AG04450 (cell line): ENCODE measurements around the gene NFIX. TPM values are rescaled to one million over a fixed set of nuclear protein-coding genes. Genes with fewer than 3 reads are reported as not detected.

ENCODE experiments used
- CTCF ChIA-PET: fragments of 300-600, 350-600 bp; formaldehyde crosslinking; extraction: SDS; loops from one replicate; lab custom pipeline; 2022; ENCODE audit warnings: antibody characterized with exemption, inconsistent platforms; lab: Charles Lee
- POLR2A ChIA-PET: fragments of 350-600 bp; formaldehyde crosslinking; extraction: SDS; loops from one replicate; lab custom pipeline; 2021; ENCODE audit warnings: antibody characterized with exemption, inconsistent platforms; lab: Yijun Ruan, JAX
- DNase-seq: peaks from one replicate; pipeline ENCODE4 v3.0.0-alpha.2; 2011; ENCODE audit warnings: low read depth, low spot score
- H3K27ac ChIP-seq: one replicate; pipeline ENCODE4 v1.5.1; 2012; ENCODE audit warnings: low read depth, low read length, control low read depth
- H3K27me3 ChIP-seq: one replicate; pipeline ENCODE4 v1.6.0; 2012; ENCODE audit warnings: low read length; ENCODE audit not compliant: control insufficient read depth, insufficient read depth
- H3K4me3 ChIP-seq: 2 replicates; pipeline ENCODE4 v1.5.1; 2011; ENCODE audit warnings: mild to moderate bottlenecking, low read depth, low read length, control low read depth
- H3K9me3 ChIP-seq: 2 replicates; pipeline ENCODE4 v1.5.1; 2012; ENCODE audit warnings: low read length; ENCODE audit not compliant: control insufficient read depth, insufficient read depth
- CTCF ChIP-seq: IDR thresholded peaks from 2 replicates; pipeline ENCODE4 v1.5.1; 2011; ENCODE audit warnings: low read depth, low read length, control low read depth, inconsistent platforms
- polyA plus RNA-seq: library from polyadenylated mRNA; depleted of rRNA; stranded (reverse); fragments of >200 nt; gene quantifications from 2 replicates; pipeline ENCODE4 v1.2.3, GENCODE V29; 2011

Gene NFIX
- polyA plus RNA-seq, 1 experiment: 15.1 TPM

- TF ChIP-seq CTCF: no peak
- Histone ChIP-seq H3K27me3 (no peaks in the 10 kb centered on the region), H3K27ac (no peak overlapping the region), H3K9me3 (no peaks in the 10 kb centered on the region), H3K4me3 (no peak overlapping the region)
- CTCF ChIA-PET: interaction anchor here (0.6 to 1.5 kb wide), 3 partner anchors 31 to 1144 kb away, joined by 3 to 4 read pairs (median 4); no protein-coding TSS in a partner anchor
- POLR2A ChIA-PET: interaction anchor here (0.5 to 0.9 kb wide), 2 partner anchors 11 to 55 kb away, joined by 4 read pairs; no protein-coding TSS in a partner anchor
- no peak for DNase-seq
These were observed 7.8 kb downstream of the NFIX start for GRCh38 chr19:13003081-13003480.

- Histone ChIP-seq H3K9me3 (no peaks in the 10 kb centered on the region), H3K27me3 (no peaks in the 10 kb centered on the region), H3K27ac (no peak overlapping the region), H3K4me3 (no peak overlapping the region)
- CTCF ChIA-PET: interaction anchor here (1.8 to 2.5 kb wide), 2 partner anchors 30 to 57 kb away, joined by 4 to 12 read pairs; no protein-coding TSS in a partner anchor
- DNase-seq: no peak
- POLR2A ChIA-PET: interaction anchor here (0.5 kb wide), 1 partner anchor 769 kb away, joined by 4 read pairs; no protein-coding TSS in a partner anchor
- no peak for TF ChIP-seq CTCF
These were observed 9.0 kb downstream of the NFIX start for GRCh38 chr19:13004273-13004672.

- TF ChIP-seq CTCF: no peak
- H3K9me3 ChIP-seq: peaks cover 2% of the 10 kb centered on the region; the same call in 1 of the 2 replicates
- ChIA-PET CTCF (interaction anchor here (1.0 to 2.5 kb wide), 3 partner anchors 13 to 56 kb away, joined by 3 to 12 read pairs (median 4); no protein-coding TSS in a partner anchor), POLR2A (no interaction called here)
- no peak for DNase-seq
- H3K27me3 ChIP-seq: no peaks in the 10 kb centered on the region
- no peak overlapping the region for H3K27ac ChIP-seq
- no peak overlapping the region for H3K4me3 ChIP-seq
These were observed 10.0 kb downstream of the NFIX start for GRCh38 chr19:13005253-13005652.

GRCh38 chr19:13005861-13006370, 10.6 kb downstream of the NFIX start:
- no peak for TF ChIP-seq CTCF
- Histone ChIP-seq H3K27me3 (no peaks in the 10 kb centered on the region), H3K27ac (no peak overlapping the region), H3K9me3 (peaks cover 6% of the 10 kb centered on the region; the same call in 1 of the 2 replicates), H3K4me3 (no peak overlapping the region)
- no peak for DNase-seq
- ChIA-PET POLR2A (interaction anchor here (0.9 to 1.1 kb wide), 2 partner anchors 16 to 17 kb away, joined by 3 to 4 read pairs; no protein-coding TSS in a partner anchor), CTCF (interaction anchor here (1.2 to 2.5 kb wide), 3 partner anchors 28 to 56 kb away, joined by 3 to 12 read pairs (median 4); no protein-coding TSS in a partner anchor)
